22Rv1 (cell line): ENCODE data around the gene USP4.

ENCODE experiments used
- ZFX ChIP-seq: fragments of 450-650 bp; IDR thresholded peaks from 2 replicates; pipeline ENCODE4 v1.6.1; 2017; ENCODE audit warnings: antibody characterized with exemption, borderline replicate concordance
- TF ChIP-seq, protein P1 (sequence below): fragments of 450-650 bp; IDR thresholded peaks from 2 replicates; pipeline ENCODE4 v1.5.1; 2017; ENCODE audit warnings: mild to moderate bottlenecking

DNA sequence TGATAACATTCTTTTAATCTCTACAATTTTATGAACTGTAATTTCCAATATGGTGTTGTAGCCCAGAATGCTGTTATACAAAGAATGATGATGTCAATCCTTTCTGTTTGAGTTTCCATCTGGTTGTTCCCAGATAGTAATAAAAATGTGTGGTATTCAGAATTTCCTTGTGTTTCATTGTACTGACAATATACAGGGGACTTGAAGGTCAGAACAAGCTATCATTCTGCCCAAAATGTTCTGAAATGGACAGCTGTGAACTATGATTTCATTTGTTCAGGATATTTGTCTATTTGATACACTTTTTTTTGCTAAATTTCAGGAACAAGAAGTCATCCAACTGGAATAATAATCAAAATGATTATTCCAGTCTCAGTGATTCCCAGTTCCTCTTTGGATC, 103.6 kb downstream of the USP4 start:
- TF ChIP-seq ZFX, result no peak
- TF ChIP-seq, protein P1, sequence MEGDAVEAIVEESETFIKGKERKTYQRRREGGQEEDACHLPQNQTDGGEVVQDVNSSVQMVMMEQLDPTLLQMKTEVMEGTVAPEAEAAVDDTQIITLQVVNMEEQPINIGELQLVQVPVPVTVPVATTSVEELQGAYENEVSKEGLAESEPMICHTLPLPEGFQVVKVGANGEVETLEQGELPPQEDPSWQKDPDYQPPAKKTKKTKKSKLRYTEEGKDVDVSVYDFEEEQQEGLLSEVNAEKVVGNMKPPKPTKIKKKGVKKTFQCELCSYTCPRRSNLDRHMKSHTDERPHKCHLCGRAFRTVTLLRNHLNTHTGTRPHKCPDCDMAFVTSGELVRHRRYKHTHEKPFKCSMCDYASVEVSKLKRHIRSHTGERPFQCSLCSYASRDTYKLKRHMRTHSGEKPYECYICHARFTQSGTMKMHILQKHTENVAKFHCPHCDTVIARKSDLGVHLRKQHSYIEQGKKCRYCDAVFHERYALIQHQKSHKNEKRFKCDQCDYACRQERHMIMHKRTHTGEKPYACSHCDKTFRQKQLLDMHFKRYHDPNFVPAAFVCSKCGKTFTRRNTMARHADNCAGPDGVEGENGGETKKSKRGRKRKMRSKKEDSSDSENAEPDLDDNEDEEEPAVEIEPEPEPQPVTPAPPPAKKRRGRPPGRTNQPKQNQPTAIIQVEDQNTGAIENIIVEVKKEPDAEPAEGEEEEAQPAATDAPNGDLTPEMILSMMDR, result no peak
